ENCODE measurements around the gene CRHBP.
"Not testable (repeated sequence)": the region's sequence is repeated elsewhere in the genome, so short reads cannot be mapped to it uniquely, and the experiment has no call there.

CRHBP gene

GRCh38 chr5:76990899-76991459 is 38.1 kb downstream of the CRHBP start:
- no peak overlapping the region for H3K18ac ChIP-seq (ENCODE audit: low read length)
- H2BK15ac ChIP-seq (ENCODE audit: low read length): no peak overlapping the region
- H3K4me3 ChIP-seq (ENCODE audit: low read length in 2 of 2): no peak overlapping the region
- no peaks in the 10 kb centered on the region for H3K4me1 ChIP-seq (ENCODE audit: control insufficient read depth in 2 of 2, insufficient read depth in 1 of 2, low read depth in 1 of 2, low read length in 2 of 2)
- H3K36me3 ChIP-seq (replicated peaks in 1 of 2; ENCODE audit: control insufficient read depth in 2 of 2, insufficient read depth in 2 of 2, low read length in 2 of 2): no peaks in the 10 kb centered on the region
- H2BK5ac ChIP-seq (ENCODE audit: low read length): no peak overlapping the region
- H2AK5ac ChIP-seq (ENCODE audit: low read depth, low read length): no peak overlapping the region
- no peak overlapping the region for H2BK12ac ChIP-seq (ENCODE audit: low read length)
- H3K4ac ChIP-seq (ENCODE audit: low read length): no peak overlapping the region
- no peaks in the 10 kb centered on the region for H3K27me3 ChIP-seq (ENCODE audit: control insufficient read depth in 3 of 3, insufficient read depth in 3 of 3, low read depth in 1 of 3, low read length in 3 of 3)
- no peak overlapping the region for H4K91ac ChIP-seq (ENCODE audit: low read depth, low read length, poor library complexity)
- no peak overlapping the region for H4K8ac ChIP-seq (ENCODE audit: low read depth, low read length)
- no peak overlapping the region for H3K27ac ChIP-seq (replicated peaks; ENCODE audit: low read length)
- no peak overlapping the region for H2BK120ac ChIP-seq (ENCODE audit: low read depth, low read length)
- H3K9me3 ChIP-seq (replicated peaks in 1 of 2; ENCODE audit: control insufficient read depth in 2 of 2, insufficient read depth in 1 of 2, low read depth in 1 of 2, low read length in 2 of 2): peaks cover 0 to 5% of the 10 kb centered on the region in 2 donors
- no peaks in the 10 kb centered on the region for H3K79me1 ChIP-seq (ENCODE audit: low read depth, low read length)
- no peak overlapping the region for H3K14ac ChIP-seq (ENCODE audit: low read length)
- DNase-seq (ENCODE audit: low spot score): no peak
- H2AFZ ChIP-seq (ENCODE audit: low read length): no peak overlapping the region
- no peak overlapping the region for H3K4me2 ChIP-seq (ENCODE audit: insufficient read depth, low read length, poor library complexity, severe bottlenecking)
- H3K9ac ChIP-seq (ENCODE audit: low read depth, low read length, poor library complexity): no peak overlapping the region
- no peak overlapping the region for H3K23ac ChIP-seq (ENCODE audit: low read depth, low read length, poor library complexity)
- WGBS, 2 donors (ENCODE audit: extremely low coverage in 2 of 2, insufficient read length in 2 of 2, insufficient replicate concordance in 1 of 2): no CpG with 5 or more reads among the region's 5 CpGs

GRCh38 chr5:76993436-76993835 is 40.6 kb downstream of the CRHBP start:
- H3K79me1 ChIP-seq (ENCODE audit: low read depth, low read length); H3K23ac ChIP-seq (ENCODE audit: low read depth, low read length, poor library complexity); H2BK12ac ChIP-seq (ENCODE audit: low read length); H4K91ac ChIP-seq (ENCODE audit: low read depth, low read length, poor library complexity); H3K36me3 ChIP-seq (replicated peaks in 1 of 2; ENCODE audit: control insufficient read depth in 2 of 2, insufficient read depth in 2 of 2, low read length in 2 of 2); H3K27ac ChIP-seq (replicated peaks; ENCODE audit: low read length); H3K4me2 ChIP-seq (ENCODE audit: insufficient read depth, low read length, poor library complexity, severe bottlenecking); H3K4ac ChIP-seq (ENCODE audit: low read length); H4K8ac ChIP-seq (ENCODE audit: low read depth, low read length); H2AK5ac ChIP-seq (ENCODE audit: low read depth, low read length); H3K9ac ChIP-seq (ENCODE audit: low read depth, low read length, poor library complexity); H2AFZ ChIP-seq (ENCODE audit: low read length); H3K9me3 ChIP-seq (replicated peaks in 1 of 2; ENCODE audit: control insufficient read depth in 2 of 2, insufficient read depth in 1 of 2, low read depth in 1 of 2, low read length in 2 of 2); H3K4me1 ChIP-seq (ENCODE audit: control insufficient read depth in 2 of 2, insufficient read depth in 1 of 2, low read depth in 1 of 2, low read length in 2 of 2); DNase-seq (ENCODE audit: low spot score); H3K4me3 ChIP-seq (ENCODE audit: low read length in 2 of 2); H3K14ac ChIP-seq (ENCODE audit: low read length); H2BK15ac ChIP-seq (ENCODE audit: low read length); H2BK120ac ChIP-seq (ENCODE audit: low read depth, low read length); H3K27me3 ChIP-seq (ENCODE audit: control insufficient read depth in 3 of 3, insufficient read depth in 3 of 3, low read depth in 1 of 3, low read length in 3 of 3); H2BK5ac ChIP-seq (ENCODE audit: low read length); H3K18ac ChIP-seq (ENCODE audit: low read length): not testable (repeated sequence)
- no CpG with 5 or more reads among the region's 9 CpGs for WGBS, 2 donors (ENCODE audit: extremely low coverage in 2 of 2, insufficient read length in 2 of 2, insufficient replicate concordance in 1 of 2)

GRCh38 chr5:76994337-76994736 is 41.5 kb downstream of the CRHBP start:
- H4K8ac ChIP-seq (ENCODE audit: low read depth, low read length): no peak overlapping the region
- no peaks in the 10 kb centered on the region for H3K9me3 ChIP-seq (replicated peaks in 1 of 2; ENCODE audit: control insufficient read depth in 2 of 2, insufficient read depth in 1 of 2, low read depth in 1 of 2, low read length in 2 of 2)
- H3K27ac ChIP-seq (replicated peaks; ENCODE audit: low read length): no peak overlapping the region
- H2BK15ac ChIP-seq (ENCODE audit: low read length): no peak overlapping the region
- no peaks in the 10 kb centered on the region for H3K27me3 ChIP-seq (ENCODE audit: control insufficient read depth in 3 of 3, insufficient read depth in 3 of 3, low read depth in 1 of 3, low read length in 3 of 3)
- H3K4ac ChIP-seq (ENCODE audit: low read length): no peak overlapping the region
- H2BK5ac ChIP-seq (ENCODE audit: low read length): no peak overlapping the region
- no peak for DNase-seq (ENCODE audit: low spot score)
- H4K91ac ChIP-seq (ENCODE audit: low read depth, low read length, poor library complexity): no peak overlapping the region
- H3K14ac ChIP-seq (ENCODE audit: low read length): no peak overlapping the region
- WGBS, 2 donors (ENCODE audit: extremely low coverage in 2 of 2, insufficient read length in 2 of 2, insufficient replicate concordance in 1 of 2): 0% methylated on average over 1 of the region's 6 CpGs; no CpG with 5 or more reads in 1 of the 2 donors
- no peak overlapping the region for H3K4me3 ChIP-seq (ENCODE audit: low read length in 2 of 2)
- H3K36me3 ChIP-seq (replicated peaks in 1 of 2; ENCODE audit: control insufficient read depth in 2 of 2, insufficient read depth in 2 of 2, low read length in 2 of 2): no peaks in the 10 kb centered on the region
- H3K23ac ChIP-seq (ENCODE audit: low read depth, low read length, poor library complexity): no peak overlapping the region
- no peak overlapping the region for H2BK120ac ChIP-seq (ENCODE audit: low read depth, low read length)
- no peaks in the 10 kb centered on the region for H3K79me1 ChIP-seq (ENCODE audit: low read depth, low read length)
- H3K4me1 ChIP-seq (ENCODE audit: control insufficient read depth in 2 of 2, insufficient read depth in 1 of 2, low read depth in 1 of 2, low read length in 2 of 2): no peaks in the 10 kb centered on the region
- H2AK5ac ChIP-seq (ENCODE audit: low read depth, low read length): no peak overlapping the region
- no peak overlapping the region for H3K9ac ChIP-seq (ENCODE audit: low read depth, low read length, poor library complexity)
- no peak overlapping the region for H3K4me2 ChIP-seq (ENCODE audit: insufficient read depth, low read length, poor library complexity, severe bottlenecking)
- no peak overlapping the region for H3K18ac ChIP-seq (ENCODE audit: low read length)
- H2BK12ac ChIP-seq (ENCODE audit: low read length): no peak overlapping the region
- no peak overlapping the region for H2AFZ ChIP-seq (ENCODE audit: low read length)

- H3K4ac ChIP-seq (ENCODE audit: low read length); H3K27ac ChIP-seq (replicated peaks; ENCODE audit: low read length); DNase-seq (ENCODE audit: low spot score); H3K4me2 ChIP-seq (ENCODE audit: insufficient read depth, low read length, poor library complexity, severe bottlenecking); H2BK120ac ChIP-seq (ENCODE audit: low read depth, low read length); H3K9ac ChIP-seq (ENCODE audit: low read depth, low read length, poor library complexity); H2BK15ac ChIP-seq (ENCODE audit: low read length); H3K18ac ChIP-seq (ENCODE audit: low read length); H2BK5ac ChIP-seq (ENCODE audit: low read length); H3K9me3 ChIP-seq (replicated peaks in 1 of 2; ENCODE audit: control insufficient read depth in 2 of 2, insufficient read depth in 1 of 2, low read depth in 1 of 2, low read length in 2 of 2); H3K36me3 ChIP-seq (replicated peaks in 1 of 2; ENCODE audit: control insufficient read depth in 2 of 2, insufficient read depth in 2 of 2, low read length in 2 of 2); H3K4me1 ChIP-seq (ENCODE audit: control insufficient read depth in 2 of 2, insufficient read depth in 1 of 2, low read depth in 1 of 2, low read length in 2 of 2); H4K8ac ChIP-seq (ENCODE audit: low read depth, low read length); H3K4me3 ChIP-seq (ENCODE audit: low read length in 2 of 2); H3K23ac ChIP-seq (ENCODE audit: low read depth, low read length, poor library complexity); H2AFZ ChIP-seq (ENCODE audit: low read length); H3K79me1 ChIP-seq (ENCODE audit: low read depth, low read length); H2BK12ac ChIP-seq (ENCODE audit: low read length); H2AK5ac ChIP-seq (ENCODE audit: low read depth, low read length); H3K14ac ChIP-seq (ENCODE audit: low read length); H4K91ac ChIP-seq (ENCODE audit: low read depth, low read length, poor library complexity); H3K27me3 ChIP-seq (ENCODE audit: control insufficient read depth in 3 of 3, insufficient read depth in 3 of 3, low read depth in 1 of 3, low read length in 3 of 3): not testable (repeated sequence)
- WGBS, 2 donors (ENCODE audit: extremely low coverage in 2 of 2, insufficient read length in 2 of 2, insufficient replicate concordance in 1 of 2): no CpG with 5 or more reads among the region's 4 CpGs
Observed at GRCh38 chr5:76998251-76998650, 45.4 kb downstream of the CRHBP start.

Data from neuronal stem cell (in vitro differentiated cells).